Measurements from ENCODE around the gene JARID2.

Gene JARID2

DNA sequence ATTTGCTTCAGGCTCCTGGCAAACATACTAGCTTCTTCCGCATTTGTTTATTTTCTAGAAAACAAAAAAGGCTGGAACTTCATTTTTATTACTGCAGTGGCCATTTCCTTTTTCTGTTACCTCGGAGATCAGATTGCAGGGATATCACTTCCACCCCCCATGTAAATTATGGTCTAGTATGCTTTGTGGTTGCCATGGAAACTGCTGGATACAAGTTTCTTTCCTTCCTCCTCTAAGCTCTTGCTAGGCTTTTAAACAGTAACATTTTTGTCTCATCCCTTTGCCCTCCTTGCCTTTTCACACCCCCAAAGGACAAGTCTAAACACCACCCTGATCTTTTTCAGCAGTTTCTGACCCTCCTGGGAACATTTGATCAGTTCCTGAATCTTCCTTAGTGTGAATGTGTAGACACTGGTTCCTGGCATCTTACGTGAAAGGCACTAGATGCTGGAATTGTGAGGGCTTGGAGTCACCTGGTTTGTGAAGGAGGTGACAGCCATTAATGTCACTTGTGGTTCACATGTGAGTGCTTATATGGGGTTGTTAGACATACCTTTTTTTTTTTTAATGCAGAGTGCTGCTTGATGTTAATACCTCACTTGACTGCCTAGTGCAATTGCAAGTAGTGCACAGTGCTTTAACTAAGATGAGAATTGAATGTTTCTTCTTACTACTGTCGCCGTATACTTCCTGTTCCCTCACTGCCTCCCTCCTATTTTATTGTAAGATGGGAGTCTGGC lies 181.6 kb downstream of the JARID2 start:
- no peak for DNase-seq

DNA sequence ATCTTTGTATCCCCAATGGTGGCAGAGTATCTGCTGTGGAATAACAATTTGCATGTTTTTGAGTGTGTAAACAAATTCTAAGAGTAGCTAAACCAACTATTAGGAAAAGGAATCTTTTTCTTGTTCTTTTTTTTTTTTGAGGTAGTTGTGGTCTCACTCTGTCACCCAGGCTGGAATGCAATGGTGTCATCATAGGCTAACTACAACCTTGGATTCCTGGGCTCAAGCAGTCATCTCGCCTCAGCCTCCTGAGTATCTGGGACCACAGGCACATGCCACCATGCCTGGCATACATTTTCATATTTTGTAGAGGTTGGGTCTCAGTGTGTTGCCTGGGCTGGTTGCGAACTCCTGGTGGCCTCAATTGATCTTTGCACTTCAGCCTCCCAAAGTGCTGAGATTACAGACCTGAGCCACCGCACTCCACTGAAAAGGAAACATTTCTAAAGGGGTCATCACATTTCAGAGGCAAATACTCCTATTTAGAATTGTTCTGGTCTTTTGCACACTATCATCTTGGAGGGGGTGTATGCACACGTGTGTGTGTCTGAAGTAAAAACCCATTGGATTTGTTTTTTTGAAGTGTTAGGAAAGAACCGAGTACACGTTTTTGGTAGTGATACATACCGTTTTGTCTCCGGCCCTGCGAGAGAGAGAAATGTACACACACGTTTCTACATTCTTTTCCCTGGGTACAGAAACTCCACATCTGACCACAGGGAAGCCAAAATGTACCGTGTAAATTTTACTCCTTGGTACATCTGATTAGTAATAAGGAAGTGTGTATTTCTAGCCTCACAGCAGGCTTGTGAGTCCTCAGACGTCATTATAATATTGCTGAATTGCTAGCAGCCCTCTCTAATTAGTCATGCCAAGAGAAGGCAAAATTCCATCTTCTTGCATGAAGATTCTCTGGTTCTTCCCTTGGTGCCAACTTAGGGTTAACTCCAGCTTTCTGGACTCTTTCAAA lies 183.6 kb downstream of the JARID2 start:
- no peak for DNase-seq

DNA sequence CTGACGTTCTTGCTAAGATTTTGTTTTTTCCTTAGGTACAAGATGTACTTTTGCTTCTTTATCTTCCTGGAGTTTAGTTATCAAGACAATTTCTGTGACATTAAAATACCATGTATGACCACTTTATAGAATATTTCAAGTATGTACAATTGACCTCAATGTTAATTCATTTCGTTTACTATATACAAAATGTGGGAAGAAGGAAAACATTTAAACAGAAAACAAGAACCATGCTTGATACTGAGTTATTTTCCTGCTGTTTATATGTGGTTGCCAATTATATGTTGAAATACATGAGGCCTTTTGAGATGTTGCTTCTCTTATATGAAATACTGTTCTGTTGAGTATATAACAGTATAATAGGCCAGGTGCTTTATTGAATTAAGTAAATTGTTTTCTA lies 184.3 kb downstream of the JARID2 start:
- DNase-seq, result no peak

DNA sequence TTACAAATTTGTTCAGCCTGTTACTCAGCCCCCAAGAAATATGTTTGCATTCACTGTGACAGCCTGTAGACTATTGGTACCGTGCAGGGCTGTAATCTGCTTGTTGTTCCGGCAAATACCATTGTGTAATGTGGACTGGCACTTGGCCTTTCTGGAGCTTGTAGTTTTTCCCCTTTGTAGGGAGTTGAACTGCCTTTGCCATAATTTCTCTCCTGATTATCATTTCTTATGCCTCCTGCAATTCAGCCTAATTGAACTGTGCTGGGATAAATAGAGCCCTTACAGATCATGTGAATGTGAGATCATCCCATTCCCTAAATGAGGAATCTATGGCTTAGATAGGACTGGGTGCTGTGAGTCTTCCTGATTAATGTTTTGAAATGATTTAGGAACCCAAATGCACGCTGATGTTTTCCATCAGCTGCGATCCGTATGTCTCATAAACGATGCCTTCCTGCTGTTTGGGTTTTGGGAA lies 185.1 kb downstream of the JARID2 start:
- DNase-seq, result no peak

GRCh38 chr6:15431762-15432483 lies 186.1 kb downstream of the JARID2 start:
- DNase-seq, result no peak

DNA sequence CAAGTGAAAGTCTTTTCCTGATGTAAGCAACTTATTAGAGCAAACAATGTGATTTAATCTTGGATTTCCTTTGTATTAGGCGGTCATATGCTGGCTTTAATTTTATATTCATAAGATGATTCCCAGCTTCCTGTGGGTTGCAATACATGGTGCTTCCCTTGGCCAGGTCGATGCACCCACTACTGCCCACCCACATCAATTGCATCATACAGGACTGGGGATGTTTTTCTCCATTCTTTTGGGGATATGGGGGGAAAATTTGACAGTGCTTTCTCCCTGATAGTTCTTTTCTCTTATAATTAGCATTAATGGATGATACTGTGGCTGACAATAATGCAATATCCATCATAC lies 187.6 kb downstream of the JARID2 start:
- no peak for DNase-seq

GRCh38 chr6:15434263-15434662 lies 188.4 kb downstream of the JARID2 start:
- no peak for DNase-seq

DNA sequence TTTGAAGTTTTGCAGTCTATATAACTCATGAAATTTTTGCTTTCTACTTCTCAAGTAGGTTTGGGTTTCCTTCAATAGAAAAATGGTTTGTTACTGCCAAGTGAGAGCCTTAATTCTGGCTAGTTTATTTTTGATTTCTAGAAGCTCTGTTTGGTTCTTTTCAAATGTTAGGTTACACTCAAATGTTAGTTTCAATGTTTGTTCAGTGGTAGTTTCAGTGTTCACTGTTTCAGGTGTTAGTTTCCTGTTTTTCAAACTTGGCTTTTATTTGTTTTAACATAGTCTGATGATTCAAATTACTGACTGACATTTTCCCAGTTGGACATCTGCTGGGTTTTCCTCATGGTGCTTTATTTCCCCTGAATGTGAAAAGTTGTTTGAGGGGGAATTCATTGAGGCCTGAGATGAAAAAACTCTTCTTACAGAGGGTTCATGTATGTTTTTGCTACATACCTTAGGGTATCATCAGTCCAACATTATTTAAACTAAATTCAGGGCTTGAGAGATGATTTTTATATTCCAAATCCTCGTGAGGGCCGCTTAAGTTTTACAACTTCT lies 189.0 kb downstream of the JARID2 start:
- DNase-seq, result no peak

DNA sequence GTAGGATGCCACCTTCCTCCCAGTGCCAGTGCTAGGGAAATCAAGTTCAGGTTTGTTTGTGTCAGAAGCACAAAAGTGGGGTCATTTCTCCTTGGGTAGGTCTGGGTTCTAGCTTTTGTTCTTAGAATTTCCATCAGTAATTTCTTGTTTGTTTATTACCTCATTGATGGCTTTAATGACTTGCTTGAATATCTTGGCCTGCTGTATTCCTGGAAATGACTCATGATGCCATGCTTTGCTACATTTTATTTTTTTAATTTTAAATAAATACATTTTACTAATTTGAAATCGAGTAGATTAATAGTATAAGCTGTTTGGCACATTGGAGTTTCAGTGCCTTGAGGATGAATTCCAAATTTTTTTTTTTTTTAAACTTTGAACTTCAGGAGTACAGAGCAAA lies 189.6 kb downstream of the JARID2 start:
- DNase-seq, result no peak

DNA sequence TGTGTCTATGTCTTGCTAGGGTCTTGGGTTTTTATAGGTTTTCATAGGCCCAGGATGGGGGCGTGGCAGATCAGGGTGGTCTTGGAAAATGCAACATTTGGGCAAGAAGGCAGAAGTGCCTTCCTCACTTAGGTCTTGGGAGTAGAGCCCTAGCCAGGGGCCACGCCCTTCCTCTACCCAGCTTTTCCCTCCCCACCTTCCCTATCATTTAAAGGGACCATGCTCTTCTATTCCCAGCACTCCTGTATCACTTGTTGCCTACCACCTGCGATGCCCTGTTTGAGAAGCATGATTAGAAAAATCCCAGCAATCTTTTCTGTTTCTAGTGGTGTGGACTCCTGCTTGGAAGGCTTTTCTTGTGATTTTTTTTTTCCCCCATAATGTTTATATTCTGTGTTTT lies 190.6 kb downstream of the JARID2 start:
- DNase-seq, result no peak

DNA sequence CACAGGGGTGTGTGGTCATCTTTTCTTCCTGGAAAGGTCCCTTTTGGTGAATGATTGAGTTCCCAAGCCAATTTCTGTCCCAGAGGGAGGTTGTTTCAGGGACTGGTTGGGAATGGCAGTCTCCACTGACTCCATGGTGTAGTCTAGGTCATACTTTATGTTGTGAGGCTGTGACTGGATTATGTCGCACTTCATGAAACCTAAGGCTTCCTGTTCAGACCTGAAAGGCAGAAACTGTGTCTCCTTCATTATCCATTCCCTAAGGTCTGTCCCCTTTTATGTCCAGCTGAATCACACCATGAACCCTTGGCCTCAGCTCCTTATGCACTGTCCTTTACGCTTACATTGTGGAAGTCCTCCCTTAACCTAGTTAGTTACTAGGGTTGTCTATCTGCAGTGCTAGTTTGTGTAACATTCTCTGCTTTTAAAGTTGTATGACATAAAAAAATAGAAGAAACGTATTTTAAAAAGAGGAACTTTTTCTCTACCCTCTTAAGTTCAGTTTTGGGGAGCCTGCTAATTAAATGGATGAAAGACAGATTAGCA lies 191.3 kb downstream of the JARID2 start:
- no peak for DNase-seq

DNA sequence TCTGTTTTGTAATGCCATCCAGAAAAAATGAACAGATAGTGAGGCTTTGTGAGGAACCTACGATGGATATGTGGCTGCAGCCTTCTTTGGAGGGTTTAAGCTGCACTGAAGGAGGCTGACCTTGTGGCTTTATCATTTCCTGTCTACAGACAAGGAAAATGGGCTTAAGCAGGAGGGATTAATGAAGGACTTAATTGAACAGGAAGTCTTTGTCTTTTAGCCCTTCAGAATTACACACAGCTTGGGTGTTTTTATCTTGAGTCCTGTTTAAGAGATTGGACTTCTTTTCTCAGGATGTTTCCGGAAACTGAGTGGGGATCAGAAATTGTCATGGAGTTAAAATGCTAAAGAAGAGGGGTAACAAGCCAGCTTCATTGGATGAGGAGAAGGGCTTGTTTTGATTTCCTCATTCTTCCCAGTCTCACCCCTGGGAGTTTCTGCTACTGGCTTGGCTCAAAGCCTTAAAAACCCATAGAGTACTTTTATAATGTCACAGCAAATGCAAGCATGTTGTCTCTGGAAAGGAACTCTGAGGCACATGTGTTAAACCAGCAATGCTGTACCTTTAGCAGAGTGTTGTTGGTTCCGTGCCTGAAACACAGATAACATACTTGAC lies 193.6 kb downstream of the JARID2 start:
- no peak for DNase-seq

DNA sequence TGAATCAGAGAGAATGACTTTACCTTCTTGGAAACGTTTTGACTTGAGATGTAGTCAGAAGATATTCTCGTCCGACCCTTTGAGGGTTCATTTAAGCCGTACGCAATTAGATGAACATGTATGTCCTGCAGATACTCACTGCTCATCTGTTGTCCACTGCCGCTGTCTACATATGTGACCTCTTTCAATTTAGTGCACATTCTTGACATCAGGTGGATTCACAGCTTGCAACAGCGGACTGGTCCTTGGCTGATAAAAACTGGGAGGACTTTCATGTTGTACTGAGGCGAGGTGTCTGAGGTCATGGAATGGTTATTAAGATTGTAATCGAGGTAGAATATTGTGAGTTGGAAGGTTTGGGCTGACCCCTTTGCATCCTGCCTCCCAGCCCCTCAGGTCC lies 194.2 kb downstream of the JARID2 start:
- DNase-seq, result no peak

DNA sequence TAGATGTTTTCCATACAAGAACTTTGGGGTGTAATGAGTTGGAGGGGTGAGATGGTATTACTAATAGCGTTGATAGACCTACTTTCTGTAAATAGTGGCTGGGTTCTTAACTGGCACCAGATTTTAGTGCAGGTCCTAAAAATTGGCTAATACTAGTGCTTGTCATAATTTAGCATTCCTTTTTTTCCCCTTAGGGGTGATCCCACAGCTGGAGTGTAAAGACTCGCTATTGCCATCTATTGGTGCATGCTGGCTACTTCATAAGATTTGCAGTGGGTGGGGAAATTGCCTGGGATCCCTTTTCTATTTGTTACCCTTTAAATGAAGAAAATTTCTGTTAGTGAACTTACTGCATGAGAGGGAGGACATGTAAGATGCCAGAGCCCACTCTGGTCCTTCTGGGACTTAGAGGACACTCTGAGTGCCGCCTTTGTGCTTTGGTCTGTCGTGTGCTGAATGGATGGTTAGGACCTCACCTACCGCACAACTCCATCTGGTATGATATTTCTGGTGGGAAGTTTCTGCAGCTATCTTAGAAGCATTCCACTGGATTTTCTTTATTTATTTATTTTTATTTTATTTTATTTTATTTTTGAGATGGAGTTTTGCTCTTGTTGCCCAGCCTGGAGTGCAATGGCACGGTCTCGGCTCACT lies 195.5 kb downstream of the JARID2 start:
- peak in 2 of 5 donors; percentile 15 to 40 for DNase-seq

- no peak for DNase-seq
Observed at GRCh38 chr6:15441981-15442380, 196.1 kb downstream of the JARID2 start.

GRCh38 chr6:15442467-15442866 lies 196.6 kb downstream of the JARID2 start:
- no peak for DNase-seq

- DNase-seq, result no peak
Observed at GRCh38 chr6:15443119-15443830, 197.4 kb downstream of the JARID2 start.

DNA sequence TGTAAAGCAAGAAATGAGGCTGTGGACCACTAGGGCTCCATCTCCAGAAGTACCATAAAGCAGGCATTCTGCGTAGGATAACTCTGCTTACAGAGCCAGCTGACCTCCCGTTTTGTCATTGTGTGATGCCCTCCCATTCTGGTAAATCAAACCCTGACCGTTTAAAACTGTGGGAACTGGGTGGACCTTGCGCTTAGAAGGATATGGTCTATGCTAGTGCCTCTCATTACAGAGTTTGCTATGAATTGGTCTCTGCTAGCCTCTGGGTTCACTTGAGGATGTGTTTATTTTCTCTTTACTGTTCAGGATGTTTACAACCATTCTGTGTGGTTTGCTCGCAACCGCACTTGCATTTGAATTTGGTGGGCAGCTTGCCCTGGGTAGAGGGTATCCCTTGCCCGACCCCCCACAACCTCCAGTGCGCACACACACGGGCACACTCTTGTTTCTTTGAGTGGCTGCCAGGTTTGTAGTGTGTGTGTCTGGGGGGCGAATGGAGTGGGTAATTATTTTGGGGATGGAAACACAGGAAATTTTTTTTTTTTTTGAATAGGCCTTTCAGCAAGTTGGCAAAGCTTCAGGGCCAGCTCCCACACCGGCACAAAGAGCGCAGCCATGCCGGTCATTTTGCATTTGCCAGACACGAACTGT lies 198.3 kb downstream of the JARID2 start:
- no peak for DNase-seq

GRCh38 chr6:15444881-15445280 lies 199.0 kb downstream of the JARID2 start:
- no peak for DNase-seq

DNA sequence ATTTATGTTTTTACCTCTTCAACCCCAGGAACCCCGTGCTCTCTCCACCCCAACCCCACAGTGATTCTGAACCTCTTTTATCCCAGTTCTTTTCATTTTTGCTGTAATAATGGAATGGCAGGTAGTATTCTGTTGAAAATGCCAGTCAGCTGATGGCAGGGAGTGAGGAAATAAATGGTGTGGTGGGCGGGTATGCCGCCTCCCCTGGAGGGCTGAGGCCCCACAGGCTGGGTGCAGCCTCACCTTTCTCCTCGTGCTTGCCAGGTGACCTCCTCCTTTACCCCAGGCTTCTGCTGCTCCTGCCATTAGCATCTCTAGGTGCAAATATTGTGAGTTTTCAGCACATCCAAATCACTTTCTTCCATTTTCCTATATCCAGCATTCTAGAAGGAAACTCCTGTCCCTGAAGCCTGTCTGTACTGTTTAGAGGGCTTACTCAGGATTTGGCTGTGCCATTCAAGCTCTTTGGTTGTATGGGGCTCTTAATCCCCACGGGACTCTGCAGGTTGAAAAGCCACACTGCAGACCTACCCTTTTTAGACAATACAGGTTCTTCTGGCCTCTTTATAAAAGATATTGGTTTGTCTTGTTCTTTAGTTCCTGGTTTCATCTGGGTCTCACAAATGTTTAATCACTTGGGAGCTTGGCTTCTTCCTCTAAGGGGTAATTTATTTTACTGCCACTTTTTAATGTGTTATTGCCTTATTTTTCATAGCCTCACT lies 201.8 kb downstream of the JARID2 start:
- DNase-seq, result no peak
